ENCODE results near the gene PHACTR3.

Gene PHACTR3

GRCh38 chr20:59567585-59568508, 36.5 kb upstream of the PHACTR3 start:
- H3K4me3 Mint-ChIP-seq = no peak overlapping the region
- H3K27me3 Mint-ChIP-seq = peaks cover 12% of the 10 kb centered on the region
- DNase-seq = no peak
- H3K9me3 Mint-ChIP-seq = no peaks in the 10 kb centered on the region
- peaks cover 7% of the 10 kb centered on the region for H3K4me1 Mint-ChIP-seq
- no peak overlapping the region for H3K27ac Mint-ChIP-seq
- H3K36me3 Mint-ChIP-seq = no peaks in the 10 kb centered on the region
- CTCF ChIA-PET = no interaction called here

GRCh38 chr20:59568509-59569024, 35.8 kb upstream of the PHACTR3 start:
- no peak for DNase-seq
- Mint-ChIP-seq H3K36me3 (no peaks in the 10 kb centered on the region), H3K27me3 (peaks cover 14% of the 10 kb centered on the region), H3K27ac (no peak overlapping the region), H3K4me1 (peaks cover 7% of the 10 kb centered on the region), H3K4me3 (no peak overlapping the region), H3K9me3 (no peaks in the 10 kb centered on the region)
- CTCF ChIA-PET = no interaction called here

- Mint-ChIP-seq H3K27ac (no peak overlapping the region), H3K36me3 (no peaks in the 10 kb centered on the region), H3K4me3 (no peak overlapping the region), H3K4me1 (peaks cover 7% of the 10 kb centered on the region), H3K9me3 (no peaks in the 10 kb centered on the region), H3K27me3 (peaks cover 21% of the 10 kb centered on the region)
- no peak for DNase-seq
- CTCF ChIA-PET = interaction anchor here (0.9 kb wide), 1 partner anchor 14 kb away, joined by 3 read pairs; no protein-coding TSS in a partner anchor
Measured at GRCh38 chr20:59569305-59569704, 35.0 kb upstream of the PHACTR3 start.

DNA sequence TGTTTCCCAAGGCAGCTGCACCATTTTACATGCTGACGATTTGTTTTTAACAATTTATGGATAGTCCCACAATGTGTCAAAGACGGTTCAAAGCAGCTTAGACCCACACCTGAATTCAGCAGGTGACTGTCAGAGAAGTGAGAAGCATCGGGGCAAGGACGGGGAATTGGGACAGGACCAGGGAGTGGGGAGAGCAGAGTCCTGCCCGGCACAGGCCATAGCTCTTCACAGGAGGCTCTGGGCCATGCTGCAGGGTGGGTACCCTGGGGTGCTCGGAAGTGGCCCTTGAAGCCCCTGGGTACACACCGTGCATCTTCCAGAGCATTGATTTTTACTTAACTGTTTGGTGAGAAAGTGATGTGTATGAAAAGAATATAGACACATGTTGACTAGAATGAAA, 33.2 kb upstream of the PHACTR3 start:
- H3K27me3 Mint-ChIP-seq = peaks cover 40% of the 10 kb centered on the region
- no peaks in the 10 kb centered on the region for H3K36me3 Mint-ChIP-seq
- H3K4me3 Mint-ChIP-seq = no peak overlapping the region
- no peak overlapping the region for H3K27ac Mint-ChIP-seq
- CTCF ChIA-PET = interaction anchor here (0.8 to 3.2 kb wide), 16 partner anchors 9 to 385 kb away, joined by 3 to 21 read pairs (median 4); no protein-coding TSS in a partner anchor
- H3K9me3 Mint-ChIP-seq = no peaks in the 10 kb centered on the region
- peaks cover 7% of the 10 kb centered on the region for H3K4me1 Mint-ChIP-seq
- no peak for DNase-seq

GRCh38 chr20:59571551-59572314, 32.6 kb upstream of the PHACTR3 start:
- peak; percentile 72 for DNase-seq
- Mint-ChIP-seq H3K27me3 (peaks cover 45% of the 10 kb centered on the region), H3K4me3 (no peak overlapping the region), H3K4me1 (peaks cover 7% of the 10 kb centered on the region), H3K36me3 (no peaks in the 10 kb centered on the region), H3K9me3 (no peaks in the 10 kb centered on the region), H3K27ac (no peak overlapping the region)
- CTCF ChIA-PET = interaction anchor here (0.8 to 3.2 kb wide), 15 partner anchors 9 to 384 kb away, joined by 3 to 21 read pairs (median 4); no protein-coding TSS in a partner anchor

DNA sequence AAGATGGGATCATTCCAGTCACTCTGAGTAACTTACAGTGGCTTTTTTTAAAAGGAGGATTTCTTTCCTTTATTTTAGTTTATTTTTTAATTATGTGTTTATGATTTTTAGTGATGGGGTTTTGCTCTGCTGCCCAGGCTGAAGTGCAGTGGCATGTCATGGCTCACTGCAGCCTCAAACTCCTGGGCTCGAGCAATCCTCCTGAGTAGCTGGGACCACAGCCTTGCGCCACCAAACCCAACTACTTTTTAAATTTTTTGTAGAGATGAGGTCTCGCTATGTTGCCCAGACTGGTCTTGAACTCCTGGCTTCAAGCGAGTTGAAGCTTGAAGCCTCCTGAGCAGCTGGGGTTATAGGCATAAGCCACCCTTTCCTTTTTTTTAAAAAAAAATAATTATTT, 31.8 kb upstream of the PHACTR3 start:
- Mint-ChIP-seq H3K27me3 (peaks cover 50% of the 10 kb centered on the region), H3K9me3 (no peaks in the 10 kb centered on the region), H3K36me3 (no peaks in the 10 kb centered on the region), H3K4me1 (peaks cover 7% of the 10 kb centered on the region), H3K27ac (no peak overlapping the region), H3K4me3 (no peak overlapping the region)
- no peak for DNase-seq
- CTCF ChIA-PET = interaction anchor here (1.6 to 3.2 kb wide), 4 partner anchors 11 to 180 kb away, joined by 4 to 21 read pairs (median 6); no protein-coding TSS in a partner anchor

- H3K9me3 Mint-ChIP-seq = no peaks in the 10 kb centered on the region
- CTCF ChIA-PET = interaction anchor here (1.9 kb wide), 1 partner anchor 24 kb away, joined by 7 read pairs; no protein-coding TSS in a partner anchor
- H3K4me3 Mint-ChIP-seq = no peak overlapping the region
- H3K36me3 Mint-ChIP-seq = no peaks in the 10 kb centered on the region
- peaks cover 63% of the 10 kb centered on the region for H3K27me3 Mint-ChIP-seq
- peaks cover 7% of the 10 kb centered on the region for H3K4me1 Mint-ChIP-seq
- DNase-seq = no peak
- H3K27ac Mint-ChIP-seq = no peak overlapping the region
Measured at GRCh38 chr20:59573837-59574236, 30.5 kb upstream of the PHACTR3 start.

- H3K4me1 Mint-ChIP-seq = peaks cover 7% of the 10 kb centered on the region
- no peak overlapping the region for H3K4me3 Mint-ChIP-seq
- H3K36me3 Mint-ChIP-seq = no peaks in the 10 kb centered on the region
- H3K9me3 Mint-ChIP-seq = no peaks in the 10 kb centered on the region
- H3K27me3 Mint-ChIP-seq = peaks cover 64% of the 10 kb centered on the region
- no peak overlapping the region for H3K27ac Mint-ChIP-seq
- DNase-seq = no peak
- CTCF ChIA-PET = interaction anchor here (1.9 kb wide), 1 partner anchor 23 kb away, joined by 7 read pairs; no protein-coding TSS in a partner anchor
Measured at GRCh38 chr20:59574308-59574707, 30.0 kb upstream of the PHACTR3 start.

GRCh38 chr20:59575216-59575615, 29.1 kb upstream of the PHACTR3 start:
- Mint-ChIP-seq H3K4me3 (no peak overlapping the region), H3K4me1 (peaks cover 7% of the 10 kb centered on the region), H3K36me3 (no peaks in the 10 kb centered on the region), H3K9me3 (no peaks in the 10 kb centered on the region), H3K27ac (no peak overlapping the region), H3K27me3 (peaks cover 70% of the 10 kb centered on the region)
- CTCF ChIA-PET = no interaction called here
- no peak for DNase-seq

GRCh38 chr20:59575653-59576052, 28.7 kb upstream of the PHACTR3 start:
- H3K9me3 Mint-ChIP-seq = no peaks in the 10 kb centered on the region
- no peaks in the 10 kb centered on the region for H3K36me3 Mint-ChIP-seq
- H3K27ac Mint-ChIP-seq = no peak overlapping the region
- no peak overlapping the region for H3K4me3 Mint-ChIP-seq
- peaks cover 7% of the 10 kb centered on the region for H3K4me1 Mint-ChIP-seq
- DNase-seq = no peak
- CTCF ChIA-PET = no interaction called here
- H3K27me3 Mint-ChIP-seq = peaks cover 73% of the 10 kb centered on the region

DNA sequence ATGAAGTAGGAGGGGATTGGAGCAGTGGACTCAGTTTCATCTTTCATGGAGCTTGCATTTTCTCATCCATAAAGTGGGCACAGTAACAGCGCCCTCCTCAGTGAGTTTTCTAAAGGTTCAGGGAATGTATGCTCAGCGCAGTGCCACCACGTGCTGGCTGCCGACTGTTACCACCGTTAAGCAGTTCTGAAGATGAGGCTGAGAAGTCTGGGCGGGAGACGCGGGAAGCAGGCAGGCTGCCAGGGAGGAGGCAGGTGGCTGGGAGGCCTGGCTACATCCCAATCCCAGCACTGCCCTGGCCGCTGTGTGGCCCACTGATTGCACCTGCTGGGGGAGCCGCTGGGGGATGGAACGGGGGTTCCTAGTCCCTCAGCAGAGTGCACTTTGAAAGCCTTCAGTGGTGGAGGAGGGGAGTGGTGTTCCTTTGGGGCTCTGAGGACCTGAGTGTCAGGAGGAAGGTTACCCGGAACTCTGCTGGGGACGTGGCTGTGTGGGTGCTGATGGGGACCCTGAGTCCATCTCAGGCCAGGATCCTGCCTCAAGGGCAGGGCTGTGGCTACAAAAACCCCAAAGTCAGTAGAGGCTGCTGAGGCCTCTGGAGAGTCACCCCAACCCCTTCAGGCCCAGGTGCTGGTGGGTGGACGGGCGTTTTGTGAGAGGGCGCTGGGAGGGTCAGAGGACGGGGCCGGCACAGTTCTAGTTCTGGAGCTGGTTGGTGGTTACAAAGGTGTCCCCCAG, 28.0 kb upstream of the PHACTR3 start:
- H3K4me1 Mint-ChIP-seq = peaks cover 3% of the 10 kb centered on the region
- no peak overlapping the region for H3K4me3 Mint-ChIP-seq
- DNase-seq = no peak
- H3K27me3 Mint-ChIP-seq = peaks cover 76% of the 10 kb centered on the region
- H3K27ac Mint-ChIP-seq = no peak overlapping the region
- H3K36me3 Mint-ChIP-seq = no peaks in the 10 kb centered on the region
- H3K9me3 Mint-ChIP-seq = no peaks in the 10 kb centered on the region
- CTCF ChIA-PET = no interaction called here

GRCh38 chr20:59577037-59577808, 27.1 kb upstream of the PHACTR3 start:
- CTCF ChIA-PET = no interaction called here
- no peak overlapping the region for H3K4me3 Mint-ChIP-seq

DNA sequence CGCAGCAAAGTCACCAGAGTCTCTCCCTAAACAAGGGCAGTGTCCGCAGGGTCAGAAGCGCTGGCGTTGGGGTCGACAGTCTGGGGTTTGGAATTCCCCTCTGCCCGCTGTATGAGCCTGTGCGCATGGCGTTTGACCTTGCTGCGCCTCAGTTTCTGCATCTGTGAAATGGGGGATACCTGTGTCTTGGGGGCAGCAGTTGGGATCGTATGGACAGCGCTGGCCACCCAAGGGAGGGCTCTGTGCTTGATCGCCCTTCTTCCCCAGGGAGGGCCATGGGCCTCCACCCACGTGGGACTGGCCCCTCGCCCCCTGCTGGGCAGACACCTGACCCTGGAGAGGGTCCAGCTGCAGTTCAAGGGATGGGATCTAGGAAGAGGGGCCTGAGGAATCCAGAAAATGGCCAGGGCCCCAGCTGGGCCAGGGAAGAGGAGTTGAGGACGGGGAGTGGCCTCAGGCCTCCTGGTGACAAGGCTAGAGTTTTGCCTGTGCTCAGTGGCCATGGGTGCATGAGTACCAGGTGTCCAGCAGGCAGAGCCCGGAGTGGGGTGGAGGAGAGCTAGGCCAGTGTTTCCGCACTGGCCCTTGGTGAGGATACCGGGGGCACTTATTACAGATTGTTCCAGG, 26.4 kb upstream of the PHACTR3 start:
- H3K4me3 Mint-ChIP-seq = no peak overlapping the region

More at GRCh38 chr20:59577037-59577808, 27.1 kb upstream of the PHACTR3 start:
- Mint-ChIP-seq H3K36me3 (no peaks in the 10 kb centered on the region), H3K27ac (no peak overlapping the region), H3K4me1 (no peaks in the 10 kb centered on the region), H3K9me3 (no peaks in the 10 kb centered on the region), H3K27me3 (peaks cover 75% of the 10 kb centered on the region)
- no peak for DNase-seq

More for the DNA sequence above, 26.4 kb upstream of the PHACTR3 start:
- no peaks in the 10 kb centered on the region for H3K36me3 Mint-ChIP-seq
- H3K9me3 Mint-ChIP-seq = no peaks in the 10 kb centered on the region
- H3K27ac Mint-ChIP-seq = no peak overlapping the region
- no peak for DNase-seq
- H3K4me1 Mint-ChIP-seq = no peaks in the 10 kb centered on the region
- peaks cover 74% of the 10 kb centered on the region for H3K27me3 Mint-ChIP-seq
- CTCF ChIA-PET = no interaction called here
